ENCODE data around the gene GSE1.

The GSE1 gene

GRCh38 chr16:85600530-85601271, 12.4 kb upstream of the GSE1 start:
- Histone ChIP-seq H3K9me3 (ENCODE audit: control insufficient read depth, insufficient read depth, low read depth, low read length) (no peaks in the 10 kb centered on the region), H3K27ac (ENCODE audit: extremely low read depth, low read depth, low read length) (no peak overlapping the region), H3K36me3 (ENCODE audit: control insufficient read depth in 2 of 2, insufficient read depth in 1 of 2, low read length in 2 of 2) (peaks cover 0 to 3% of the 10 kb centered on the region in 2 experiments; a peak in 1 of 3 replicates), H3K4me1 (ENCODE audit: control insufficient read depth, insufficient read depth, low read length) (no peaks in the 10 kb centered on the region), H3K4me3 (ENCODE audit: low read depth, low read length) (no peak overlapping the region)
- TF ChIP-seq ZNF2 (tag by site-specific recombination; IDR thresholded peaks at IDR 0.05) (no peak), ZBTB7A (tag by site-specific recombination; IDR thresholded peaks at IDR 0.05; ENCODE audit: low read depth) (no peak), ZNF585B (tag by site-specific recombination; IDR thresholded peaks at IDR 0.05) (no peak), GLI2 (tag by site-specific recombination; IDR thresholded peaks at IDR 0.05; ENCODE audit: borderline replicate concordance, low read depth) (no peak), ZNF311 (tag by site-specific recombination; IDR thresholded peaks at IDR 0.05; ENCODE audit: borderline replicate concordance) (no peak), ZSCAN4 (tag by site-specific recombination; IDR thresholded peaks at IDR 0.05) (0 out of 2 replicates have a peak, but pooled peaks have one; percentile 40), ZNF214 (tag by site-specific recombination; IDR thresholded peaks at IDR 0.05; ENCODE audit: borderline replicate concordance) (no peak), EGR2 (tag by site-specific recombination; IDR thresholded peaks at IDR 0.05; ENCODE audit: low read depth) (no peak), ZBTB6 (tag by site-specific recombination; IDR thresholded peaks at IDR 0.05) (no peak), ZNF600 (tag by site-specific recombination; IDR thresholded peaks at IDR 0.05) (peak; percentile 26; the same call in 1 of the 2 replicates)
- POLR2A ChIA-PET: no interaction called here
- CTCF ChIA-PET: interaction anchor here (0.7 kb wide), 2 partner anchors 9 to 21 kb away, joined by 3 read pairs; no protein-coding TSS in a partner anchor

GRCh38 chr16:85601272-85601639, 11.9 kb upstream of the GSE1 start:
- CTCF ChIA-PET: interaction anchor here (0.7 to 1.0 kb wide), 3 partner anchors 9 to 182 kb away, joined by 3 to 5 read pairs (median 4); no protein-coding TSS in a partner anchor
- POLR2A ChIA-PET: no interaction called here
- Histone ChIP-seq H3K4me1 (ENCODE audit: control insufficient read depth, insufficient read depth, low read length) (no peaks in the 10 kb centered on the region), H3K9me3 (ENCODE audit: control insufficient read depth, insufficient read depth, low read depth, low read length) (no peaks in the 10 kb centered on the region), H3K36me3 (ENCODE audit: control insufficient read depth in 2 of 2, insufficient read depth in 1 of 2, low read length in 2 of 2) (no peaks in the 10 kb centered on the region), H3K4me3 (ENCODE audit: low read depth, low read length) (no peak overlapping the region), H3K27ac (ENCODE audit: extremely low read depth, low read depth, low read length) (no peak overlapping the region)
- TF ChIP-seq HOXD13 (CRISPR knock-in tag; IDR thresholded peaks at IDR 0.05; ENCODE audit: borderline replicate concordance) (no peak), EGR2 (tag by site-specific recombination; IDR thresholded peaks at IDR 0.05; ENCODE audit: low read depth) (peak; percentile 76), ZFHX2 (tag by site-specific recombination; conservative IDR thresholded peaks at IDR 0.05) (peak; percentile 61)

- POLR2A ChIA-PET: no interaction called here
- CTCF ChIA-PET: interaction anchor here (0.7 to 1.0 kb wide), 3 partner anchors 8 to 182 kb away, joined by 3 to 5 read pairs (median 4); no protein-coding TSS in a partner anchor
- Histone ChIP-seq H3K36me3 (ENCODE audit: control insufficient read depth in 2 of 2, insufficient read depth in 1 of 2, low read length in 2 of 2) (no peaks in the 10 kb centered on the region), H3K9me3 (ENCODE audit: control insufficient read depth, insufficient read depth, low read depth, low read length) (no peaks in the 10 kb centered on the region), H3K27ac (ENCODE audit: extremely low read depth, low read depth, low read length) (no peak overlapping the region), H3K4me1 (ENCODE audit: control insufficient read depth, insufficient read depth, low read length) (no peaks in the 10 kb centered on the region), H3K4me3 (ENCODE audit: low read depth, low read length) (no peak overlapping the region)
- no peak for TF ChIP-seq ZSCAN18 (tag by site-specific recombination; IDR thresholded peaks at IDR 0.05)
- no peak for TF ChIP-seq ZNF10 (tag by site-specific recombination; IDR thresholded peaks at IDR 0.05)
- no peak for TF ChIP-seq ZNF610 (tag by site-specific recombination; IDR thresholded peaks at IDR 0.05; ENCODE audit: borderline replicate concordance)
- no peak for TF ChIP-seq ZNF843 (tag by site-specific recombination; IDR thresholded peaks at IDR 0.05)
- TF ChIP-seq ZNF175 (tag by site-specific recombination; IDR thresholded peaks at IDR 0.05): no peak
- no peak for TF ChIP-seq ZNF639 (tag by site-specific recombination; IDR thresholded peaks at IDR 0.05)
- no peak for TF ChIP-seq ZNF398 (tag by site-specific recombination; IDR thresholded peaks at IDR 0.05)
- no peak for TF ChIP-seq ZNF133 (tag by site-specific recombination; IDR thresholded peaks at IDR 0.05)
- no peak for TF ChIP-seq ZNF692 (tag by site-specific recombination; IDR thresholded peaks at IDR 0.05)
These were observed 11.3 kb upstream of the GSE1 start for GRCh38 chr16:85601730-85602401.
